Measurements from ENCODE around the gene CAGE1. TPM values are rescaled to one million over a fixed set of nuclear protein-coding genes. Genes with fewer than 3 reads are reported as not detected.

Gene CAGE1
- total RNA-seq, 2 donors from 2014 or later, result 0.15 to 0.22 TPM

- Mint-ChIP-seq H3K36me3 (ENCODE audit: low read depth) (peaks cover 12% of the 10 kb centered on the region), H3K27ac (no peak overlapping the region), H3K4me3 (no peak overlapping the region), H3K9me3 (peaks cover 48% of the 10 kb centered on the region), H3K27me3 (ENCODE audit: insufficient read depth) (no peaks in the 10 kb centered on the region), H3K4me1 (peaks cover 22% of the 10 kb centered on the region)
- H3K4me1 ChIP-seq (ENCODE audit: control insufficient read depth, insufficient read depth, low read length), result peaks cover 7% of the 10 kb centered on the region
- peaks cover 74% of the 10 kb centered on the region for H3K9me3 ChIP-seq (ENCODE audit: control insufficient read depth, low read length)
- H3K4me3 ChIP-seq (ENCODE audit: low read length), result peak overlapping the region; percentile 8
- no peak for DNase-seq
- no peak overlapping the region for H3K27ac ChIP-seq (ENCODE audit: low read depth, low read length)
- no peak overlapping the region for H3K9ac ChIP-seq (ENCODE audit: extremely low read depth, low read length, poor library complexity, severe bottlenecking)
- peaks cover 11% of the 10 kb centered on the region for H3K36me3 ChIP-seq (ENCODE audit: control insufficient read depth, insufficient read depth, low read length)
- TF ChIP-seq CTCF (conservative IDR thresholded peaks at IDR 0.05), result no peak
- no peaks in the 10 kb centered on the region for H3K27me3 ChIP-seq (ENCODE audit: control insufficient read depth, insufficient read depth, low read length, poor library complexity, severe bottlenecking)
- WGBS, 2 experiments (ENCODE audit: insufficient coverage in 1 of 2, insufficient read length in 1 of 2), result 95 to 97% methylated on average over 6 to 29 of the region's 29 CpGs
Measured at GRCh38 chr6:7343546-7344475, 45.7 kb downstream of the CAGE1 start.

- no peak for TF ChIP-seq CTCF (conservative IDR thresholded peaks at IDR 0.05)
Measured at GRCh38 chr6:7341989-7342742, 47.4 kb downstream of the CAGE1 start.

GRCh38 chr6:7341271-7341670 is 48.3 kb downstream of the CAGE1 start:
- DNase-seq, result no peak
- no peak overlapping the region for H3K4me3 Mint-ChIP-seq
- H3K9me3 Mint-ChIP-seq, result peaks cover 38% of the 10 kb centered on the region
- H3K4me1 Mint-ChIP-seq, result peaks cover 9% of the 10 kb centered on the region
- Histone ChIP-seq H3K9ac (ENCODE audit: extremely low read depth, low read length, poor library complexity, severe bottlenecking) (no peak overlapping the region), H3K4me3 (ENCODE audit: low read length) (peak overlapping the region; percentile 45), H3K4me1 (ENCODE audit: control insufficient read depth, insufficient read depth, low read length) (no peaks in the 10 kb centered on the region), H3K27me3 (ENCODE audit: control insufficient read depth, insufficient read depth, low read length, poor library complexity, severe bottlenecking) (no peaks in the 10 kb centered on the region), H3K27ac (ENCODE audit: low read depth, low read length) (no peak overlapping the region), H3K9me3 (ENCODE audit: control insufficient read depth, low read length) (peaks cover 76% of the 10 kb centered on the region), H3K36me3 (ENCODE audit: control insufficient read depth, insufficient read depth, low read length) (peaks cover 11% of the 10 kb centered on the region)
- H3K27me3 Mint-ChIP-seq (ENCODE audit: insufficient read depth), result no peaks in the 10 kb centered on the region
- peaks cover 10% of the 10 kb centered on the region for H3K36me3 Mint-ChIP-seq (ENCODE audit: low read depth)
- WGBS, 2 experiments (ENCODE audit: insufficient coverage in 1 of 2, insufficient read length in 1 of 2), result 91 to 95% methylated on average over 3 of the region's 3 CpGs
- no peak overlapping the region for H3K27ac Mint-ChIP-seq
- TF ChIP-seq CTCF (conservative IDR thresholded peaks at IDR 0.05), result no peak

More at GRCh38 chr6:7341989-7342742, 47.4 kb downstream of the CAGE1 start:
- H3K4me3 ChIP-seq (ENCODE audit: low read length), result peak overlapping the region; percentile 45
- H3K27me3 ChIP-seq (ENCODE audit: control insufficient read depth, insufficient read depth, low read length, poor library complexity, severe bottlenecking), result no peaks in the 10 kb centered on the region
- H3K9ac ChIP-seq (ENCODE audit: extremely low read depth, low read length, poor library complexity, severe bottlenecking), result no peak overlapping the region
- Mint-ChIP-seq H3K27me3 (ENCODE audit: insufficient read depth) (no peaks in the 10 kb centered on the region), H3K4me1 (peaks cover 12% of the 10 kb centered on the region), H3K4me3 (no peak overlapping the region), H3K36me3 (ENCODE audit: low read depth) (peaks cover 10% of the 10 kb centered on the region), H3K9me3 (peaks cover 45% of the 10 kb centered on the region), H3K27ac (no peak overlapping the region)
- H3K36me3 ChIP-seq (ENCODE audit: control insufficient read depth, insufficient read depth, low read length), result peaks cover 11% of the 10 kb centered on the region
- H3K27ac ChIP-seq (ENCODE audit: low read depth, low read length), result no peak overlapping the region
- DNase-seq, result no peak
- H3K4me1 ChIP-seq (ENCODE audit: control insufficient read depth, insufficient read depth, low read length), result peaks cover 4% of the 10 kb centered on the region
- H3K9me3 ChIP-seq (ENCODE audit: control insufficient read depth, low read length), result peaks cover 74% of the 10 kb centered on the region
- WGBS, 2 experiments (ENCODE audit: insufficient coverage in 1 of 2, insufficient read length in 1 of 2), result 89 to 91% methylated on average over 9 of the region's 9 CpGs
